GM19372 (cell line): ENCODE data around the gene REXO1.
A peak's percentile ranks its signal among the peaks of the same experiment; 100 is the strongest.
"Not testable (repeated sequence)": the region's sequence is repeated elsewhere in the genome, so short reads cannot be mapped to it uniquely, and the experiment has no call there.

Experiments used
- ATAC-seq: cut with Tn5 transposase; IDR thresholded peaks from one replicate; pipeline ENCODE4 v1.9.1; 2021; ENCODE audit warnings: mild to moderate bottlenecking, low read depth, moderate library complexity; ENCODE audit not compliant: unreplicated experiment

Gene REXO1

DNA sequence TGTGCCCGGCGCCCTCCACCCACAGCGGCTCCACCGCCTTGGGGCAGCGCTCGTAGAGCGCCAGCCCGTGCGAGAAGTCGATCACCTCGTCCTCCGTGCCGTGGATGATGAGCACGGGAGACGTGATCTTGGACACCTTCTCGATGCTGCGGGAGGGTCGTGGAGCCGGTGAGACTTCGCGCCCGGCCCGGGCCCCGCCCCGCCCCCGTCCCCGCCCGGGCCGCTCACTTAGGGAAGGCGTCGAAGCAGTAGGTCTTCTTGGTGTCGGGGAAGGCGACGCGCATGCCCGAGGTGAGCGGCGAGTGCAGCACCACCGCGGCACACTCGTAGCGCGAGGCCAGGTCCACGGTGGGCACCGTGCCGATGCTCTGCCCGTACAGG is 29.0 kb upstream of the REXO1 start:
- not testable (repeated sequence) for ATAC-seq

DNA sequence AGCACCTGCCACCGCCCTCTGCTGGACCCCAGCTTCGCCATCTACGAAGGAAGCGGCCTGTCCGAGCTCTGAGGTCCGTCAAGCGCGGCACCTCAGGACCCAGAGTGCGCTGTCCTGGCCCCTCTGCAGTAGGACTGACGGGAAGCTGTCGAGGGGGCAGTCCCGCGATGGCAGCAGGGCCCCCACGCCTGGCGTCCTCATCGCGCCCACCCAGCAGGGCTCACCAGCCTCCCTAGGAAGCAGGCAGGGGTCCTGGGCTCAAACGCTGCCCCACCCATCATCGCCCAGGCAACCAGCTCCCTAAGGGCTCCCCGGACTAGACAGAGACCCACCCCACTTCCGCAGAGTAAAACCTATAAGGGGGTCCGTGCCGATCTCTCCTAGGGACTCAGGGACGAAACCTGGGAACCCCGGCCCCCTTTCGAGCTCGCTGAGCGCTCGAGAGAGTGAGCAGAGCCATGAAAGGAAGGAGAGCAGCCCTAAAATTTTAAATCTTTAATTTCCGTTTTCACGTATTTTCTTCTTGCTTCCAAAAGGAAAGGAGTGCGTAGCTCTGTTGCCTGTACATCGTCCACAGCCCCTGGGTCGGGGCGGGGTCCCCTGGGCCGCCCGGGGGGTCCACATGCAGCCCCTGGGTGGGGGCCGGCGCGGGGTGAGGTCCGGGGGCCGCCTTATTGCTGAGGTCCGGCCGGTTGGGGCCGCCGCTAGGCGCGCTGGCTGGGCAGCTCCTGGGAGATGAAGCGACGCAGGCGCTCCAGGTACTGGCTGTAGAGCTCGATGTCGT is 28.4 kb upstream of the REXO1 start:
- not testable (repeated sequence) for ATAC-seq

DNA sequence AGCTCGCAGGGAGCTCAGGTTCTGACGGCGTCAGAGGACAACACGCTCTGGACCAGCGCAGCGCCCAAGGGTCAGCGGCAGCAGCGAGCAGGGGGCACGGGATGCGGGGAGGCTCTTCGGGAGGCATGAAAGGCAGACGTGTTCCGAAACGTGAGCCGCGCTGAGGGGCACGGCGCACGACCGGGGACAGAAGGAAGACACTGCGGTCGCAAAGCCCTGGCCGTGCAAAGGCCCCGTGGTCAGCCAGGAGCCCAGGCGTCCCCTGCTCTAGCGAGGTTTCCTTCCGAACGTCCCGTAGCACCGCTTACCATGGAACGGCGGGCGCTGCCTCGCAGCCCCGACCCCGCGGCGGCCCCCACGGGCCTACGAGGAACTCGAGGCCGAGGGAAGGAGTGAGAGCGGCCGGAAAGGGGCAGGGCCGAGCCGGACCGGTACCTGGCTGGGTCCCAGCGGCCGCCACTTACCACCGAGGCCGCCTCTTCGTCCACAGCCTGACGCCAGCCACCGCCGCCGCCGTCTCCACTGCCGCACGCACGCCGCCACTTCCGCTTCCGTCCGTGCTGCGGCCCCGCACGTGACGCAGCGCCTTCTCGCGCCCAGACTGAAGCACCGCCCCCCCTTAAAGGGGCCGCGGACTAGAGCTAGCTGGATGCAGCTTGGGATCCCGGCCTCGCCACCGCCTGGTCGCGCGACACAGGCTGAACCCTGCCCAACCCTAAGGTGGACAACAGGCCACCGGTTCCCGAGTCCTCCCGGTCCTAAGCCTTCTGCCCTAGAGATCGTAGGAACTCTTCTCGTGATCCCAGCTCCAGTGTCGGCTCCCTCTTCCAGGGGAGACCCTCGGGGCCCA is 27.6 kb upstream of the REXO1 start:
- peak; percentile 87 for ATAC-seq

DNA sequence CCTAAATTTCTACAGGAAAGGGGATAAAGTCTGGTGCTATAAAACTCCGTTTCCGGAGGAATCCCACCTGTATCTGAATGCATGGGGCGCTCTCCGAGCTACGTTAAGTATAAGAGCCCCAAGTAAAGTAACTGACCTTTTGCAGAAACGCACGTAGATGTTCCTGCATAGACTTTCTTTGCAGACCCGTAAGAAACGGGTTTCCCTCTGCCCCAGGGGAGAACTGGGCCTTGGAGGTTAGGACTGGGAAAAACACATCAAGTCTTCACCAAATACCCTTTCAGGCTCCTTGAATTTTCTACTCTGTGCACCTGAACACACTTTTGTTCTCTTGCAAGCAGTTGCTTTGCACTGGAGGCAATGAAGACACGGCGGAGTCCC is 27.0 kb upstream of the REXO1 start:
- ATAC-seq = not testable (repeated sequence)

GRCh38 chr19:1874554-1875185 is 26.4 kb upstream of the REXO1 start:
- no peak for ATAC-seq

DNA sequence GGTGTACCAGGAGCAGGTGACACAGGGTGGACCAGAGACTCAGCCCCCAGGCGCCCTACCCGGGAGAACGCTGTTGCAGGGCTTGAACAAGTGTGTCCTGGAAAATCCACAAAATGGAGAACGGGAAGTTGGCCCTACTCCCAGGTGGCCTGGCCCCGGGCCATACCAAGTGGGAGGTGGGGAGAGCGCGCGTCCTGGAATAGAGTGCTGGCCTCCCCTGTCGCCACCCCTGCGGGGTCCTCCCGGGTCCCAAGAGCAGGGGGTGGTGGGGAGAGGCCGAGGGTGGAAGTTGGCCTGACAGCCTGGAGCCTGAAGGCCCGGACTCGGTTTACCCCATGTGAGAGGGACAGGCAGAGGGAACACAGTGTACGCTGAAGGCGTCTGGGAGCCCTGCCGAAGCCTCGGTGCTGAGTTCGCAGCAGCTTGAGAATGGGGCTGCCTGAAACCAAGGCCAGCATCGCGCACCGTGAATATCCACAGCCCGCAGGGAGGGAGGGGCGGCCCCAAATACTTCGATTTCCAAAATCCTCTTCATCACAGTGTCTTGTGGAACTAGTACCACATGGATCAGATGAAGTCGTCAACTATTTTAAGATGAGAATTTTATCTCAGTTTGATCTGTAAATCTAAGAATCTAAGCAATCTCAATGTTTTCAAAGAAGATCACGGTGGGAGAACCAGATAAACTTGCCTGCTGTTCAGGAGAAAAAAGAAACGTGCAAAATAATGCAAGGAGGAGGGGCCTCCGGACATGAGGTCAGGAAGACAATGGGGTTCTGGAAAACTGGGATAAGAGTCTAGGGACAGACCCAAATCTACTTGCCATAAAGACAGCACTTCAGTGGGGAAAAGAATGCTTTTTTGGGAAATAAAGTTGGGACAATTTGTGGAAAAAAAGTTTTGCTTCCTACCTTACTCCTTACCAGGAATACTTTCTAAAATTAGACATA is 25.5 kb upstream of the REXO1 start:
- no peak for ATAC-seq

DNA sequence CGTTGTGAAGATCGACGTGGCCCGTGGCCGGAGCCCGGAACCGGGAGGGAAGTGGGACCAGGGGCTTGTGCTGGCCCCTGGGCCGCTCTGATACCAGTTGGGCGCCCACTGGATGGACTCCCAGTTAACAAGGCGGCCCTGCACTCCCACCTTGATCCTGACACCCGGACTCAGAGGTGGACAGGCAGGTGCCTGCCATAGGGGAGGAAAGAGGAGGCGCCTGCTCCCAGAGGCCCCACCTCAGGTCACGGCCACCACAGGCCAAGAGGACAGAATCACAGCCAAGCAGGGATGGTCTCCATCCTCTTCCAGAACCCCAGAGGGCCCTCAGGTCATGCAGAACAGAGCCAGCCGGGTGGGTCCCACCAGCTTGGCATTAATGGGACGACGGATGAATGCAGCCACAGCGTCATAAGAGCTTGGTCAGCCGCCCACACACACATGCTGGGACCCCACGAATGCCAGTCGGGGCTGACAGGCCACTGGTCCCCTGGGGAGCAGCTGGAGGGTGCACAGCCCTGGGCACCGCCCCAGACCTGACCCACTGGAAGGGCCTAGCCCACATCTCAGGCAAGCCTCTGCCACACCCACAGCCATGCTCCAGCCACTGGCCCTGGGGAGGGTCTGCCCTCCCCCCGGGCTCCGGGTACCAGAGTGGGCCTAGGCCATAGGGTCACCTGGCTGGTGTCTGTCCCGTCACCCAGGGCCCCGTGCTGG is 24.7 kb upstream of the REXO1 start:
- no peak for ATAC-seq

DNA sequence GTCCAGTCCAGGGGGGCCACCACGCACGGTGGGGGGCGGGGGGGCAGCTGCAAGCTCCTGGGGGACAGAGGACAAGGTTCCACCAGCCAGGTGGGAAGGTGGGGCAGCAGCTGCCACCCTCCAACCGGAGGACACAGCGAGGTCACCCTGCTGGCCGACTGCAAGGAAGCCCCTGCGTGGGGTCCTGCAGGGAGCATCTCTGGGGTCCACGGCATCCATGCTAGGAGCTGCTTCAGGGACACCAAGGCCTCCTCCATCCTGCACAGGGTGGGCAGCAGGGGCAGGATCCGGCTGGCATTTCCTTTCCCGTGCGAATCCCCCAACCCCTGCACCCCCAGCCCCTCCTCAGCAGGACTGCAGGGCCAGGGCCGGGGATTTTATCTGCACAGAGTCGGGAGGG is 23.3 kb upstream of the REXO1 start:
- ATAC-seq = no peak

DNA sequence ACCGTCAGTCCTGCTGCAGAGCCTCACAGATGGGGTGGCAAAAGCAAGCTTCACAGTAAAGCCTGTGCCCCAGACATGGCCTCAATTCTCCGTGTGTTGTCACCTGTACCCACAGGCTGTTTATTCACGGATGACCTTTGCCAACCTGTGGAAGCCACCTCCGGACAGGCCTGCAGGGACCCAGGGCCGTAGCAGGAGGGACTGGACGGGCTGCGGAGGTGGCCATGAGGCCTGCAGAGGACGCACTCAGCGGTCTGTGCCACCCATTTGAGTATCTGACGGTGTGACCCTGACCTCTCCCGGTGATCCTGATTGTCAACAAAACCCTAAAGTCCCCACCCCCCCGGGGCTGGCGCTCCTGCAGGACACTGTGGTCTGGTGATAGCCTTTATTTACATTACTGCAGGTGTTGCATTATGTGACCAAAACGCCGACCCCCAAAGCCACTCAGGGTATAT is 22.9 kb upstream of the REXO1 start:
- ATAC-seq = no peak

- ATAC-seq = no peak
These were observed 20.7 kb upstream of the REXO1 start for GRCh38 chr19:1868971-1869370.

- ATAC-seq = no peak
These were observed 19.1 kb upstream of the REXO1 start for GRCh38 chr19:1867349-1867724.

DNA sequence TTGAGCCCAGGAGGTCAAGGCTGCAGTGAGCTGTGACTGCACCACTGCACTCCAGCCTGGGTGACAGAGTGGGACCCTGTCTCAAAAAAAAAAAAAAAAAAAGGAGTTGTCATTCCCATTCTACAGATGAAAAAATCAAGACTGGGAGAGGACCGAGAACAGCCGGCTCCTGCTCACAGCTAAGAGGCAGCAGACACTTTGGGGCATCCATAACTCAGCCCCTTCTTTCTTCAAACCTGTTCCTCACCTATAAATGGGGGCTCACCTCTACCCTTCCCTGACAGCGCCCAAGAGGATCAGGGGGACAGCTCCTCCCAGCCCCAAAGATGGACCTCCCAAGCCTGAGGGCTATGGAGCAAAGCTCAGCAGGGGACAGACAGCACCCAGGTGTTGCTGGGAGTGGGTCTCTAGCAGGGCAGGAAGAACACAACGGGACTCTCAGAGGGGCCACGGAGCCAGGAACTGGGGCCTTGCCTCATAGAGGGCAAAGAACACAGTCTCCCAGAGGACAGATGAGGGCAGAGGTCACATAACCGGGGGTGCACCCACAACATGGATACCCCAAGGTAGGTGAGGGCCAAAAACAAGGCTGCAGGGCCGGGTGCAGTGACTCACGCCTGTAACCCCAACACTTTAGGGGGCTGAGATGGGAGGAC is 18.5 kb upstream of the REXO1 start:
- no peak for ATAC-seq

DNA sequence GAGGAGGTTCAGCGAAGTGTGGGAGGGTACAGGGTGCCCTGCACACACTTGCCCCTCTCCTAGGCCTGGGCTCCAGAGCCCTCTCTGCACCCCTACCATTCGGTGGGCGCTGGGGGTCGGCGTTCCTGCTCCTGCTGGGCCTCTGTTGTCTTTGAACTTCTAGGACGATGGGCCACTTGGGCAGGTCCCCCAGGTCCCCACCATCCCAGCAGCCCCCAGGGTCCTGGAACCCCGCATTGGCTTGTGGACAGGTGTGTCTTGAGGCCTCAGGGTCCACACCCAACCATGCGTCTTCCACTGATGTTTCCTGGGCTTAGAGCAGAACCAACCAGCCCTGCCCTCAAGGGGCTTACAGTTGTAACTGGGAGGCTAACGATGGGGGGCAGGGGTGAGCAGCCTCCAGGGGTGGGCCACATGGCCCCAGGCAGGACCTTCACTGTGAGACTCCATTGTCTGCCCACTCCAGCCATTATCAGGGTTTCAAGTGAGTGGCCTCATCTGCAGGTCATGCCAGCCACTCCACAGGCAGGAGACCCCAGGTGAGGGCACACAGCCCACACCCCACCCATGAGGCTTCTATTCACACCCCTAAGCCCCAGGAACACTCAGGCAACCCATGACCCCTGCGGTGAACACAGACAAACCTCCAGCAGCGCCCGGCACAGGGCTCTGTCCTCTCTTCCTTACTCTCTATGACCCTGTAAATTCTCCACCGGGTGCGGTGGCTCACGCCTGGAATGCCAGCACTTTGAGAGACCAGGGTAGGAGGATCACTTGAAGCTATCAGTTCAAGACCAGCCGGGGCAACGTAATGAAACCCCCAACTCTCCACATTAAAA is 17.1 kb upstream of the REXO1 start:
- ATAC-seq = no peak

- no peak for ATAC-seq
These were observed 16.3 kb upstream of the REXO1 start for GRCh38 chr19:1864480-1865171.

DNA sequence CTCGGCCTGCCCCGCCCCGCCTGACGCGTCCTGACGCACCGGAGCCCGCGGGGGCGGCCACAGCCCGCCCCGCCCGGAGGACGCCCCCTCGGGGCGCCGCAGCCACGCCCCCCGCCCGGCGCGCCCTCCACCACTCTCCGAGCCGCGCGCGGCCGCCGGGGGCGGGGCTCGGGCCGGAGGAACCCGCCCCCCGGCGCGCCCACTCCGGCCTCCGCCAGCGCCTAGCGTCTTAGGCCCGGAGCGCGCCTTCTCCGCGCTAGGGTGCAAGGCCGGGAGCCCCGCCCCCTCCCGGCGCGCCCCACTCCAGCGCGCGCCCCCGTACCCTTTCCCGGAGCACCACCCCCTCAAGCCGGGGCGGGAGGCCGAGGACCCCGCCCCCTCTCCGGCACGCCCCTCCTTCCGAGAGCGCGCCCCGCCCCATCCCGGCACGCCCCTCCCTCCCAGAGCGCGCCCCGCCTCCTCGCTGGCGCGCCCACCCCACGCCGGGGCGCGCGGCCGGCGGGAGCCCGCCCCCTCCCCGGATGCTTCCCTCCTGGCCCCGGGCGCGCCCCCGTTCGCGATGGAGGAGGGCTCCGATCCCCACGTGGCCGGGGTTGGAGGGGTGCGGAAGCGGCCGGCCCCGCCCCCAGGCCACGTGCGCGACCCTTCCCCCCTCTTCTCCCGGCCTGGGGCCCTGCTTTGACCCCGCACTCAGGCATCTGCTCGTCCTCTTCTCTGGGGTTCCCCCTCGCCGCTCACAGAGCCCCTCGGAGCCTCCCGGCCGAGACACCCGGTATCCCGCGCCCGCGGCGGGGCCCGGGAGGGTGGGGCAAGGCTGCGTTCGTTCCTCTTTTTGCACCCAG is 15.6 kb upstream of the REXO1 start:
- peak; percentile 54 for ATAC-seq

DNA sequence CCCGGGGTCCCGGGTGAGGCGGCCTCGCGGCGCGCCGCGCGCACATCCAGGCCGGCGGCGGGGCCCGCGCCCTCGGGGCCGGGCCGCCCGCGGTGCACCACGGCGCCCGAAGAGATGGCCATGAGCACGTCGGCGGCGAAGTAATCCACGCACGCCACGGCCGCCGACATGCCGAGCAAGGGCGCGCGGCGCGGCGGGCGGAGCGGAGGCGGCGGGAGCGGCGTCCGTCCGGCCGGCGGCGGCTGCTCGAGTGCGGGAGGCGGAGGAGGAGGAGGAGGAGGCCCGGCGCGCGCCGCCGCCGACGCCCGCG is 15.0 kb upstream of the REXO1 start, which contains the start of gene KLF16:
TSS of gene KLF16 (minus strand) at position 252 of the 310 bp plus-strand sequence. CDS start at position 170, 82 bp downstream.
- ATAC-seq = peak; percentile 2
